Measurements from ENCODE around the gene NT5C2. TPM values are rescaled to one million over a fixed set of nuclear protein-coding genes. Genes with fewer than 3 reads are reported as not detected.
A peak's percentile ranks its signal among the peaks of the same experiment; 100 is the strongest.

NT5C2 gene
- total and polyA plus RNA-seq, 5 donors: 23.3 to 46.1 (median 38.2) TPM

GRCh38 chr10:103060575-103060974 lies 132.5 kb downstream of the NT5C2 start:
- intact Hi-C loops (cut with DNase I): loop anchor here in 2 of 4 donors (10.0 kb wide), 2 partner anchors 226 to 326 kb away; partner anchors contain the start of gene CYP17A1 (in 2 of the 2)
- 79% methylated on average over 2 of the region's 2 CpGs for WGBS
- Histone ChIP-seq H3K9me3 (ENCODE audit: control insufficient read depth, low read length) (no peaks in the 10 kb centered on the region), H3K4me1 (ENCODE audit: control insufficient read depth, insufficient read depth, low read length) (no peaks in the 10 kb centered on the region), H3K27me3 (ENCODE audit: control insufficient read depth, insufficient read depth) (no peaks in the 10 kb centered on the region), H3K4me3 (ENCODE audit: low read length) (no peak overlapping the region), H3K27ac (ENCODE audit: low read length) (no peak overlapping the region)
- DNase-seq (no peak), ATAC-seq (no peak)

- no peak overlapping the region for H3K4me3 ChIP-seq (ENCODE audit: low read length)
- ATAC-seq (no peak), DNase-seq (no peak)
- intact Hi-C loops (cut with DNase I): no loop called here
- H3K27ac ChIP-seq (ENCODE audit: low read length): peak overlapping the region; percentile 77
- H3K27me3 ChIP-seq (ENCODE audit: control insufficient read depth, insufficient read depth): no peaks in the 10 kb centered on the region
- H3K9me3 ChIP-seq (ENCODE audit: control insufficient read depth, low read length): no peaks in the 10 kb centered on the region
- WGBS: 52% methylated on average over 3 of the region's 3 CpGs
- no peaks in the 10 kb centered on the region for H3K4me1 ChIP-seq (ENCODE audit: control insufficient read depth, insufficient read depth, low read length)
Observed at GRCh38 chr10:103058034-103058433, 135.0 kb downstream of the NT5C2 start.

- intact Hi-C loops (cut with DNase I): no loop called here
- ATAC-seq: no peak
- H3K27ac ChIP-seq (ENCODE audit: low read length): peak overlapping the region; percentile 21
- no peak for DNase-seq
- no peaks in the 10 kb centered on the region for H3K9me3 ChIP-seq (ENCODE audit: control insufficient read depth, low read length)
- H3K27me3 ChIP-seq (ENCODE audit: control insufficient read depth, insufficient read depth): no peaks in the 10 kb centered on the region
- 50% methylated on average over 4 of the region's 4 CpGs for WGBS
- no peak overlapping the region for H3K4me3 ChIP-seq (ENCODE audit: low read length)
- H3K4me1 ChIP-seq (ENCODE audit: control insufficient read depth, insufficient read depth, low read length): no peaks in the 10 kb centered on the region
Observed at GRCh38 chr10:103055105-103055504, 138.0 kb downstream of the NT5C2 start.

- ATAC-seq: peak in 1 of 2 donors; percentile 17
- no peak for DNase-seq
- H3K27ac ChIP-seq (ENCODE audit: low read length): no peak overlapping the region
- intact Hi-C loops (cut with DNase I): loop anchor here in 1 of 4 donors (5.0 kb wide), 1 partner anchor 137 kb away; the partner anchor contains the start of gene CNNM2
- H3K4me1 ChIP-seq (ENCODE audit: control insufficient read depth, insufficient read depth, low read length): no peaks in the 10 kb centered on the region
- no peak overlapping the region for H3K4me3 ChIP-seq (ENCODE audit: low read length)
- WGBS: 85% methylated on average over 3 of the region's 3 CpGs
- no peaks in the 10 kb centered on the region for H3K9me3 ChIP-seq (ENCODE audit: control insufficient read depth, low read length)
- no peaks in the 10 kb centered on the region for H3K27me3 ChIP-seq (ENCODE audit: control insufficient read depth, insufficient read depth)
Observed at GRCh38 chr10:103054621-103055020, 138.5 kb downstream of the NT5C2 start.

GRCh38 chr10:103053659-103054581 lies 139.2 kb downstream of the NT5C2 start:
- WGBS: 42% methylated on average over 20 of the region's 20 CpGs
- H3K4me1 ChIP-seq (ENCODE audit: control insufficient read depth, insufficient read depth, low read length): no peaks in the 10 kb centered on the region
- peak; percentile 95 for ATAC-seq
- no peaks in the 10 kb centered on the region for H3K27me3 ChIP-seq (ENCODE audit: control insufficient read depth, insufficient read depth)
- peak; percentile 64 to 84 (median 79) for DNase-seq
- peak overlapping the region; percentile 13 for H3K4me3 ChIP-seq (ENCODE audit: low read length)
- H3K9me3 ChIP-seq (ENCODE audit: control insufficient read depth, low read length): no peaks in the 10 kb centered on the region
- intact Hi-C loops (cut with DNase I): loop anchor here in 1 of 4 donors (5.0 kb wide), 1 partner anchor 137 kb away; the partner anchor contains the start of gene CNNM2
- no peak overlapping the region for H3K27ac ChIP-seq (ENCODE audit: low read length)

GRCh38 chr10:103049237-103049636 lies 143.8 kb downstream of the NT5C2 start:
- Histone ChIP-seq H3K9me3 (ENCODE audit: control insufficient read depth, low read length) (no peaks in the 10 kb centered on the region), H3K4me1 (ENCODE audit: control insufficient read depth, insufficient read depth, low read length) (peaks cover 3% of the 10 kb centered on the region), H3K4me3 (ENCODE audit: low read length) (no peak overlapping the region), H3K27me3 (ENCODE audit: control insufficient read depth, insufficient read depth) (no peaks in the 10 kb centered on the region), H3K27ac (ENCODE audit: low read length) (no peak overlapping the region)
- no peak for ATAC-seq
- 93% methylated on average over 6 of the region's 6 CpGs for WGBS
- intact Hi-C loops (cut with DNase I): no loop called here
- no peak for DNase-seq

GRCh38 chr10:103047381-103047780 lies 145.7 kb downstream of the NT5C2 start:
- no peak for DNase-seq
- peaks cover 3% of the 10 kb centered on the region for H3K4me1 ChIP-seq (ENCODE audit: control insufficient read depth, insufficient read depth, low read length)
- no peak for ATAC-seq
- H3K9me3 ChIP-seq (ENCODE audit: control insufficient read depth, low read length): no peaks in the 10 kb centered on the region
- no peak overlapping the region for H3K4me3 ChIP-seq (ENCODE audit: low read length)
- no peaks in the 10 kb centered on the region for H3K27me3 ChIP-seq (ENCODE audit: control insufficient read depth, insufficient read depth)
- H3K27ac ChIP-seq (ENCODE audit: low read length): no peak overlapping the region
- whole genome bisulfite sequencing: 93% methylated on average over 3 of the region's 3 CpGs
- intact Hi-C loops (cut with DNase I): no loop called here

- H3K9me3 ChIP-seq (ENCODE audit: control insufficient read depth, low read length): no peaks in the 10 kb centered on the region
- WGBS: 90% methylated on average over 3 of the region's 3 CpGs
- no peak overlapping the region for H3K4me3 ChIP-seq (ENCODE audit: low read length)
- intact Hi-C loops (cut with DNase I): no loop called here
- no peak overlapping the region for H3K27ac ChIP-seq (ENCODE audit: low read length)
- H3K27me3 ChIP-seq (ENCODE audit: control insufficient read depth, insufficient read depth): no peaks in the 10 kb centered on the region
- no peak for ATAC-seq
- no peak for DNase-seq
- H3K4me1 ChIP-seq (ENCODE audit: control insufficient read depth, insufficient read depth, low read length): peaks cover 8% of the 10 kb centered on the region
Observed at GRCh38 chr10:103045961-103046360, 147.1 kb downstream of the NT5C2 start.

GRCh38 chr10:103044942-103045489 lies 148.1 kb downstream of the NT5C2 start:
- Histone ChIP-seq H3K4me1 (ENCODE audit: control insufficient read depth, insufficient read depth, low read length) (peaks cover 8% of the 10 kb centered on the region), H3K27me3 (ENCODE audit: control insufficient read depth, insufficient read depth) (no peaks in the 10 kb centered on the region), H3K27ac (ENCODE audit: low read length) (no peak overlapping the region), H3K4me3 (ENCODE audit: low read length) (no peak overlapping the region), H3K9me3 (ENCODE audit: control insufficient read depth, low read length) (no peaks in the 10 kb centered on the region)
- DNase-seq: no peak
- intact Hi-C loops (cut with DNase I): no loop called here
- ATAC-seq: no peak
- WGBS: 47% methylated on average over 8 of the region's 8 CpGs

- WGBS: 90% methylated on average over 7 of the region's 7 CpGs
- DNase-seq (no peak), ATAC-seq (no peak)
- intact Hi-C loops (cut with DNase I): no loop called here
- no peaks in the 10 kb centered on the region for H3K9me3 ChIP-seq (ENCODE audit: control insufficient read depth, low read length)
- H3K4me3 ChIP-seq (ENCODE audit: low read length): no peak overlapping the region
- H3K4me1 ChIP-seq (ENCODE audit: control insufficient read depth, insufficient read depth, low read length): peaks cover 8% of the 10 kb centered on the region
- no peaks in the 10 kb centered on the region for H3K27me3 ChIP-seq (ENCODE audit: control insufficient read depth, insufficient read depth)
- no peak overlapping the region for H3K27ac ChIP-seq (ENCODE audit: low read length)
Observed at GRCh38 chr10:103042908-103043307, 150.2 kb downstream of the NT5C2 start.

- intact Hi-C loops (cut with DNase I): no loop called here
- no peaks in the 10 kb centered on the region for H3K27me3 ChIP-seq (ENCODE audit: control insufficient read depth, insufficient read depth)
- DNase-seq: no peak
- H3K9me3 ChIP-seq (ENCODE audit: control insufficient read depth, low read length): no peaks in the 10 kb centered on the region
- H3K4me1 ChIP-seq (ENCODE audit: control insufficient read depth, insufficient read depth, low read length): peaks cover 8% of the 10 kb centered on the region
- ATAC-seq: no peak
- 84% methylated on average over 5 of the region's 5 CpGs for WGBS
- H3K27ac ChIP-seq (ENCODE audit: low read length): no peak overlapping the region
- no peak overlapping the region for H3K4me3 ChIP-seq (ENCODE audit: low read length)
Observed at GRCh38 chr10:103042129-103042528, 150.9 kb downstream of the NT5C2 start.

All from right cardiac atrium (tissue), 5 donors.